Naive thymus-derived CD4-positive, alpha-beta T cell (primary cell): Measurements from ENCODE around the gene LAMB1. TPM values are rescaled to one million over a fixed set of nuclear protein-coding genes. Genes with fewer than 3 reads are reported as not detected.

Source experiments
- ATAC-seq: fragments of 150-1000 bp; cut with Tn5 transposase; 2 replicates; pipeline ENCODE4 v1.10.0; 2021; ENCODE audit warnings: mild to moderate bottlenecking, moderate library complexity
- CTCF ChIA-PET: fragments of 350-600 bp; sonication (Branson Sonifier 250); formaldehyde crosslinking; loops from one replicate; lab custom pipeline; 2021; ENCODE audit warnings: antibody characterized with exemption; lab: Charles Lee
- POLR2A ChIA-PET: fragments of 350-600 bp; sonication (Branson Sonifier 250); formaldehyde crosslinking; loops from one replicate; lab custom pipeline; 2021; ENCODE audit warnings: antibody characterized with exemption, inconsistent platforms; lab: Charles Lee
- DNase-seq, 9 donors: peaks; one replicate each; pipeline versions ENCODE4 v3.0.0 to v3.0.0-alpha.2; 2020 to 2022; ENCODE audit warnings: mixed read lengths in 1 of 9
- H3K27ac ChIP-seq: one replicate; pipeline ENCODE4 v1.7.0; 2013; ENCODE audit warnings: mild to moderate bottlenecking, low read depth, low read length, moderate library complexity
- H3K27me3 ChIP-seq, 2 donors: one replicate each; pipeline ENCODE4 v1.7.0; 2013; ENCODE audit warnings: low read length in 2 of 2, mild to moderate bottlenecking in 2 of 2, moderate library complexity in 2 of 2; ENCODE audit not compliant: control insufficient read depth in 2 of 2, insufficient read depth in 2 of 2
- H3K36me3 ChIP-seq, 3 experiments: 1 replicate in 2 of 3; 2 replicates in 1 of 3; pipeline ENCODE4 v1.7.0; 2013; ENCODE audit warnings: low read length in 3 of 3, mild to moderate bottlenecking in 3 of 3, moderate library complexity in 1 of 3; ENCODE audit not compliant: insufficient read depth in 3 of 3, control insufficient read depth in 2 of 3
- H3K4me1 ChIP-seq, 2 donors: one replicate each; pipeline ENCODE4 v1.7.0; 2013; ENCODE audit warnings: low read length in 2 of 2, mild to moderate bottlenecking in 2 of 2, moderate library complexity in 1 of 2; ENCODE audit not compliant: control insufficient read depth in 2 of 2, insufficient read depth in 2 of 2
- H3K4me3 ChIP-seq: 2 replicates; pipeline ENCODE4 v1.7.0; 2013; ENCODE audit warnings: mild to moderate bottlenecking, low read length
- H3K9me3 ChIP-seq, 3 experiments: 1 replicate in 2 of 3; 2 replicates in 1 of 3; pipeline ENCODE4 v1.7.0; 2013; ENCODE audit warnings: low read length in 3 of 3; ENCODE audit not compliant: control insufficient read depth in 2 of 3
- H3K27ac Mint-ChIP-seq, 9 donors: one replicate each; pipeline ENCODE4 v1.8.0; 2020 to 2022; ENCODE audit warnings: mixed read lengths in 9 of 9, mild to moderate bottlenecking in 8 of 9, moderate library complexity in 5 of 9, inconsistent platforms in 2 of 9
- H3K27me3 Mint-ChIP-seq, 5 donors: one replicate each; pipeline ENCODE4 v1.8.0; 2021 to 2022; ENCODE audit warnings: mixed read lengths in 5 of 5, mild to moderate bottlenecking in 1 of 5
- H3K36me3 Mint-ChIP-seq, 5 donors: one replicate each; pipeline ENCODE4 v1.8.0; 2020 to 2022; ENCODE audit warnings: mixed read lengths in 5 of 5, mild to moderate bottlenecking in 3 of 5, inconsistent platforms in 1 of 5
- H3K4me1 Mint-ChIP-seq, 7 donors: one replicate each; pipeline ENCODE4 v1.8.0; 2020 to 2022; ENCODE audit warnings: mixed read lengths in 7 of 7, mild to moderate bottlenecking in 3 of 7, inconsistent platforms in 1 of 7
- H3K4me3 Mint-ChIP-seq, 10 donors: one replicate each; pipeline ENCODE4 v1.8.0; 2020 to 2022; ENCODE audit warnings: mild to moderate bottlenecking in 10 of 10, mixed read lengths in 10 of 10, moderate library complexity in 6 of 10, inconsistent platforms in 2 of 10
- H3K9me3 Mint-ChIP-seq, 11 donors: one replicate each; pipeline ENCODE4 v1.8.0; 2020 to 2022; ENCODE audit warnings: mixed read lengths in 11 of 11, mild to moderate bottlenecking in 4 of 11, inconsistent platforms in 1 of 11, moderate library complexity in 1 of 11
- intact Hi-C, 2 donors: fragments of 100-400 bp; cut with micrococcal nuclease; formaldehyde crosslinking; loops; one replicate each; pipeline ENCODE4 v1.15.1; 2023
- polyA plus RNA-seq, 2 donors: library from polyadenylated mRNA; unstranded; fragments of 300-500 nt; fragmentation: Illumina TruSeq; gene quantifications; one replicate each; pipeline ENCODE4 v1.2.3, GENCODE V29; 2021
- total RNA-seq, 6 experiments: library from RNA in 5 of 6; stranded (reverse) in 5 of 6; gene quantifications; 1 replicate in 5 of 6; 2 replicates in 1 of 6; pipeline ENCODE4 v1.2.3 and lab custom pipeline; 2021 to 2026

Gene LAMB1
- total and polyA plus RNA-seq, 7 experiments from 2014 or later, result 0.65 to 0.82 TPM; not detected in 5

- Histone ChIP-seq H3K4me1 (no peaks in the 10 kb centered on the region), H3K4me3 (no peak overlapping the region), H3K36me3 (no peaks in the 10 kb centered on the region), H3K27me3 (peaks cover 0 to under 1% of the 10 kb centered on the region in 2 donors), H3K9me3 (no peaks in the 10 kb centered on the region), H3K27ac (no peak overlapping the region)
- CTCF ChIA-PET, result no interaction called here
- Mint-ChIP-seq H3K27me3 (peaks cover 4 to 13% (median 8%) of the 10 kb centered on the region in 5 donors), H3K4me3 (no peak overlapping the region), H3K4me1 (no peaks in the 10 kb centered on the region), H3K27ac (no peak overlapping the region), H3K9me3 (no peaks in the 10 kb centered on the region), H3K36me3 (no peaks in the 10 kb centered on the region)
- DNase-seq (no peak), ATAC-seq (no peak)
- POLR2A ChIA-PET, result no interaction called here
- intact Hi-C loops, result no loop called here
Measured at GRCh38 chr7:107981466-107981865, 21.5 kb downstream of the LAMB1 start.

- ChIA-PET POLR2A (no interaction called here), CTCF (no interaction called here)
- H3K27ac ChIP-seq, result no peak overlapping the region
- Mint-ChIP-seq H3K36me3 (no peaks in the 10 kb centered on the region), H3K27ac (peak overlapping the region in 1 of 9 donors; percentile 36), H3K27me3 (peaks cover 3 to 10% (median 8%) of the 10 kb centered on the region in 5 donors), H3K4me3 (no peak overlapping the region), H3K4me1 (no peaks in the 10 kb centered on the region), H3K9me3 (no peaks in the 10 kb centered on the region)
- intact Hi-C loops, result no loop called here
- DNase-seq, result no peak
- no peak for ATAC-seq
- no peaks in the 10 kb centered on the region for H3K4me1 ChIP-seq
- H3K27me3 ChIP-seq, result no peaks in the 10 kb centered on the region
- no peaks in the 10 kb centered on the region for H3K9me3 ChIP-seq
- no peaks in the 10 kb centered on the region for H3K36me3 ChIP-seq
- no peak overlapping the region for H3K4me3 ChIP-seq
Measured at GRCh38 chr7:107980671-107981190, 22.2 kb downstream of the LAMB1 start.

GRCh38 chr7:107980171-107980570 is 22.8 kb downstream of the LAMB1 start:
- no peak overlapping the region for H3K4me3 ChIP-seq
- intact Hi-C loops, result no loop called here
- no peaks in the 10 kb centered on the region for H3K36me3 ChIP-seq
- DNase-seq (no peak), ATAC-seq (no peak)
- Mint-ChIP-seq H3K9me3 (no peaks in the 10 kb centered on the region), H3K4me1 (no peaks in the 10 kb centered on the region), H3K4me3 (no peak overlapping the region), H3K27ac (no peak overlapping the region), H3K27me3 (peaks cover 3 to 15% (median 8%) of the 10 kb centered on the region in 5 donors), H3K36me3 (no peaks in the 10 kb centered on the region)
- no peak overlapping the region for H3K27ac ChIP-seq
- no peaks in the 10 kb centered on the region for H3K4me1 ChIP-seq
- POLR2A ChIA-PET, result no interaction called here
- CTCF ChIA-PET, result no interaction called here
- no peaks in the 10 kb centered on the region for H3K27me3 ChIP-seq
- H3K9me3 ChIP-seq, result no peaks in the 10 kb centered on the region

GRCh38 chr7:107978815-107979408 is 24.0 kb downstream of the LAMB1 start:
- Mint-ChIP-seq H3K4me3 (no peak overlapping the region), H3K36me3 (no peaks in the 10 kb centered on the region), H3K27me3 (peaks cover 0 to 11% (median 0%) of the 10 kb centered on the region in 5 donors), H3K9me3 (no peaks in the 10 kb centered on the region), H3K27ac (no peak overlapping the region), H3K4me1 (no peaks in the 10 kb centered on the region)
- POLR2A ChIA-PET, result no interaction called here
- no peaks in the 10 kb centered on the region for H3K9me3 ChIP-seq
- ATAC-seq (no peak), DNase-seq (no peak)
- intact Hi-C loops, result no loop called here
- H3K4me3 ChIP-seq, result no peak overlapping the region
- no peaks in the 10 kb centered on the region for H3K4me1 ChIP-seq
- H3K36me3 ChIP-seq, result no peaks in the 10 kb centered on the region
- no peaks in the 10 kb centered on the region for H3K27me3 ChIP-seq
- CTCF ChIA-PET, result no interaction called here
- H3K27ac ChIP-seq, result no peak overlapping the region

GRCh38 chr7:107977048-107977447 is 25.9 kb downstream of the LAMB1 start:
- CTCF ChIA-PET, result no interaction called here
- Histone ChIP-seq H3K36me3 (no peaks in the 10 kb centered on the region), H3K27ac (no peak overlapping the region), H3K4me1 (no peaks in the 10 kb centered on the region), H3K9me3 (no peaks in the 10 kb centered on the region), H3K27me3 (no peaks in the 10 kb centered on the region), H3K4me3 (no peak overlapping the region)
- Mint-ChIP-seq H3K36me3 (no peaks in the 10 kb centered on the region), H3K27me3 (peaks cover 0 to 14% (median 4%) of the 10 kb centered on the region in 5 donors), H3K27ac (no peak overlapping the region), H3K4me1 (no peaks in the 10 kb centered on the region), H3K9me3 (no peaks in the 10 kb centered on the region), H3K4me3 (no peak overlapping the region)
- ATAC-seq (no peak), DNase-seq (no peak)
- POLR2A ChIA-PET, result no interaction called here
- intact Hi-C loops, result no loop called here

GRCh38 chr7:107976620-107977019 is 26.3 kb downstream of the LAMB1 start:
- intact Hi-C loops, result no loop called here
- DNase-seq (no peak), ATAC-seq (no peak)
- Histone ChIP-seq H3K27me3 (no peaks in the 10 kb centered on the region), H3K27ac (no peak overlapping the region), H3K36me3 (no peaks in the 10 kb centered on the region), H3K4me1 (no peaks in the 10 kb centered on the region), H3K4me3 (no peak overlapping the region), H3K9me3 (no peaks in the 10 kb centered on the region)
- Mint-ChIP-seq H3K27me3 (peaks cover 0 to 17% (median 4%) of the 10 kb centered on the region in 5 donors), H3K4me3 (no peak overlapping the region), H3K36me3 (no peaks in the 10 kb centered on the region), H3K27ac (no peak overlapping the region), H3K4me1 (no peaks in the 10 kb centered on the region), H3K9me3 (no peaks in the 10 kb centered on the region)
- CTCF ChIA-PET, result no interaction called here
- POLR2A ChIA-PET, result no interaction called here

- no peaks in the 10 kb centered on the region for H3K4me1 Mint-ChIP-seq
- intact Hi-C loops, result no loop called here
- no peaks in the 10 kb centered on the region for H3K9me3 Mint-ChIP-seq
- Histone ChIP-seq H3K4me1 (no peaks in the 10 kb centered on the region), H3K4me3 (no peak overlapping the region), H3K27ac (no peak overlapping the region), H3K9me3 (no peaks in the 10 kb centered on the region), H3K27me3 (no peaks in the 10 kb centered on the region), H3K36me3 (no peaks in the 10 kb centered on the region)
- no peak overlapping the region for H3K27ac Mint-ChIP-seq
- DNase-seq (no peak), ATAC-seq (no peak)
- no peak overlapping the region for H3K4me3 Mint-ChIP-seq
- ChIA-PET POLR2A (no interaction called here), CTCF (no interaction called here)
- H3K36me3 Mint-ChIP-seq, result no peaks in the 10 kb centered on the region
- H3K27me3 Mint-ChIP-seq, result peaks cover 0 to 19% (median 4%) of the 10 kb centered on the region in 5 donors
Measured at GRCh38 chr7:107975394-107976013, 27.5 kb downstream of the LAMB1 start.
